HCT116 (cell line): ENCODE measurements around the gene CDK14. TPM values are rescaled to one million over a fixed set of nuclear protein-coding genes. Genes with fewer than 3 reads are reported as not detected.
"Not testable (repeated sequence)": the region's sequence is repeated elsewhere in the genome, so short reads cannot be mapped to it uniquely, and the experiment has no call there.

Experiments
- ATAC-seq: fragments of 200-7000 bp; cut with Tn5 transposase; 2 replicates; pipeline ENCODE4 v1.9.1; 2020; ENCODE audit warnings: mild to moderate bottlenecking, moderate library complexity
- BruUV-seq: library from RNA; stranded (reverse); fragments of 400-500 nt; replicated peaks from 2 replicates; lab custom pipeline; 2021; lab: Mats Ljungman, UMichigan
- CTCF ChIA-PET: fragments of 300-600 bp; sonication (Branson Sonifier 250); formaldehyde crosslinking; loops from one replicate; lab custom pipeline; 2021; ENCODE audit warnings: antibody characterized with exemption; lab: Charles Lee
- POLR2A ChIA-PET: fragments of 300-600, 350-600 bp; sonication (Branson Sonifier 250); formaldehyde crosslinking; loops from one replicate; lab custom pipeline; 2021; ENCODE audit warnings: antibody characterized with exemption; lab: Charles Lee
- RAD21 ChIA-PET, 2 experiments: fragments of 300-600 bp; sonication (Branson Sonifier 250); formaldehyde crosslinking; loops; one replicate each; lab custom pipeline; 2023; ENCODE audit warnings: low total read pairs in 2 of 2; ENCODE audit not compliant: uncharacterized antibody in 2 of 2, unreplicated experiment in 2 of 2, low non-redundant PET in 1 of 2; lab: Charles Lee
- DNase-seq: peaks from one replicate; pipeline ENCODE4 v3.0.0-alpha.2; 2010; ENCODE audit warnings: low read depth, low spot score
- H2AFZ ChIP-seq: fragments of 200-600 bp; shearing (Covaris generic), sonication (generic); 2 replicates; pipeline ENCODE4 v1.6.1; 2017; ENCODE audit warnings: low read depth, mixed run types, mixed read lengths, antibody characterized with exemption, low read length; ENCODE audit not compliant: poor library complexity, severe bottlenecking
- H3K27ac ChIP-seq: 2 replicates; pipeline ENCODE4 v1.5.1; 2012; ENCODE audit warnings: low read depth, low read length
- H3K27me3 ChIP-seq: fragments of 200-600 bp; sonication (generic); 2 replicates; pipeline ENCODE4 v1.6.1; 2016; ENCODE audit warnings: mixed run types, low read length, mixed read lengths; ENCODE audit not compliant: insufficient read depth
- H3K36me3 ChIP-seq, 2 experiments: fragments of 200-500 bp in 1 of 2; fragments of 200-600 bp in 1 of 2; sonication (Bioruptor generic) in 1 of 2; sonication (generic) in 1 of 2; 2 replicates each; pipeline versions ENCODE4 v1.5.1 to v1.6.1; 2014 to 2016; ENCODE audit warnings: low read length in 2 of 2, inconsistent platforms in 1 of 2, mixed read lengths in 1 of 2, mixed run types in 1 of 2; ENCODE audit not compliant: insufficient read depth in 2 of 2, control insufficient read depth in 1 of 2
- H3K4me1 ChIP-seq, 2 experiments: fragments of 200-600 bp in 1 of 2; sonication (generic) in 1 of 2; 2 replicates each; pipeline versions ENCODE4 v1.5.1 to v1.6.1; 2012 to 2017; ENCODE audit warnings: low read length in 2 of 2, inconsistent platforms in 1 of 2, mild to moderate bottlenecking in 1 of 2, mixed read lengths in 1 of 2, mixed run types in 1 of 2, moderate library complexity in 1 of 2; ENCODE audit not compliant: insufficient read depth in 2 of 2, control insufficient read depth in 1 of 2
- H3K4me2 ChIP-seq: fragments of 200-600 bp; sonication (generic); 2 replicates; pipeline ENCODE4 v1.6.1; 2017; ENCODE audit warnings: mixed run types, low read length, mixed read lengths
- H3K4me3 ChIP-seq, 2 experiments: fragments of 200-600 bp in 1 of 2; sonication (generic) in 1 of 2; replicated peaks in 1 of 2; 2 replicates each; pipeline ENCODE4 v1.5.1; 2011 to 2016; ENCODE audit warnings: low read length in 2 of 2, control low read depth in 1 of 2, low read depth in 1 of 2, mild to moderate bottlenecking in 1 of 2, mixed read lengths in 1 of 2, mixed run types in 1 of 2
- H3K79me2 ChIP-seq: fragments of 200-600 bp; sonication (generic); 2 replicates; pipeline ENCODE4 v1.6.1; 2017; ENCODE audit warnings: mild to moderate bottlenecking, mixed run types, low read length, moderate library complexity, mixed read lengths; ENCODE audit not compliant: insufficient read depth
- H3K9ac ChIP-seq: fragments of 200-600 bp; sonication (generic); 2 replicates; pipeline ENCODE4 v1.6.1; 2016; ENCODE audit warnings: low read length, mixed read lengths
- H3K9me2 ChIP-seq: fragments of 200-600 bp; sonication (generic), shearing (Covaris generic); 2 replicates; pipeline ENCODE4 v1.6.1; 2017; ENCODE audit warnings: mixed run types, mild to moderate bottlenecking, moderate library complexity; ENCODE audit not compliant: insufficient read depth
- H3K9me3 ChIP-seq, 2 experiments: fragments of 200-500 bp in 1 of 2; fragments of 200-600 bp in 1 of 2; sonication (Bioruptor generic) in 1 of 2; sonication (generic) in 1 of 2; 2 replicates each; pipeline ENCODE4 v1.6.1; 2014 to 2017; ENCODE audit warnings: low read length in 2 of 2, mixed read lengths in 2 of 2, inconsistent platforms in 1 of 2, low read depth in 1 of 2, mild to moderate bottlenecking in 1 of 2, mixed run types in 1 of 2, moderate library complexity in 1 of 2; ENCODE audit not compliant: control insufficient read depth in 1 of 2, insufficient read depth in 1 of 2
- H4K20me1 ChIP-seq: fragments of 200-600 bp; sonication (generic), shearing (Covaris generic); 2 replicates; pipeline ENCODE4 v1.6.1; 2017; ENCODE audit warnings: mixed run types, mild to moderate bottlenecking, moderate library complexity; ENCODE audit not compliant: insufficient read depth
- CTCF ChIP-seq, 3 experiments: fragments of 200-600 bp in 1 of 3; sonication (generic) in 1 of 3; IDR thresholded peaks in 2 of 3; conservative IDR thresholded peaks in 1 of 3; 2 replicates each; pipeline ENCODE4 v1.5.1; 2012 to 2017; ENCODE audit warnings: low read depth in 2 of 3, low read length in 2 of 3, antibody characterized with exemption in 1 of 3, borderline replicate concordance in 1 of 3, control low read depth in 1 of 3, mild to moderate bottlenecking in 1 of 3, mixed read lengths in 1 of 3, mixed run types in 1 of 3, moderate library complexity in 1 of 3; ENCODE audit not compliant: insufficient read depth in 1 of 3
- REST ChIP-seq: IDR thresholded peaks from 2 replicates; pipeline ENCODE4 v1.6.1; 2012; ENCODE audit warnings: low read depth
- intact Hi-C: fragments of 100-400 bp; cut with micrococcal nuclease; formaldehyde crosslinking; loops from 2 replicates; pipeline ENCODE4 v1.10.0; 2022
- total RNA-seq: library from RNA; stranded (reverse); gene quantifications from one replicate; pipeline ENCODE4 v1.2.1, GENCODE V29; 2021; ENCODE audit not compliant: unreplicated experiment

Gene CDK14
- total RNA-seq, 1 experiment from 2014 or later: 10.2 TPM

- TF ChIP-seq CTCF (IDR thresholded peaks at IDR 0.05 in 2 of 3, conservative IDR thresholded peaks at IDR 0.05 in 1 of 3; ENCODE audit: borderline replicate concordance in 1 of 3, insufficient read depth in 1 of 3, low read depth in 2 of 3, low read length in 2 of 3) (no peak), REST (no peak)
Observed at GRCh38 chr7:91169830-91170191, 573.7 kb downstream of the CDK14 start (continued).

- H3K79me2 ChIP-seq, BruUV-seq, H3K36me3 ChIP-seq, H3K27me3 ChIP-seq, ATAC-seq, H4K20me1 ChIP-seq, RAD21 ChIA-PET, H3K4me2 ChIP-seq, H3K4me1 ChIP-seq, H3K4me3 ChIP-seq, H3K9ac ChIP-seq, CTCF ChIA-PET, H3K9me2 ChIP-seq, H3K9me3 ChIP-seq, H2AFZ ChIP-seq, POLR2A ChIA-PET, H3K27ac ChIP-seq, DNase-seq, intact Hi-C loops: not testable (repeated sequence)
Observed at GRCh38 chr7:91173265-91173664, 577.1 kb downstream of the CDK14 start.
